GM12878 (cell line): Measurements from ENCODE around the gene RAD51AP1. TPM values are rescaled to one million over a fixed set of nuclear protein-coding genes. Genes with fewer than 3 reads are reported as not detected.

Source experiments
- BACH1 ChIP-seq: fragments of 450-650 bp; IDR thresholded peaks from 2 replicates; pipeline ENCODE4 v1.6.1; 2017; ENCODE audit warnings: mild to moderate bottlenecking, borderline replicate concordance
- BHLHE40 ChIP-seq, 2 experiments: fragments of 450-650 bp in 1 of 2; IDR thresholded peaks; 2 replicates each; pipeline ENCODE4 v1.6.1; 2011 to 2017; ENCODE audit warnings: low read depth in 2 of 2, borderline replicate concordance in 1 of 2, improper control_type of control experiment in 1 of 2, low read length in 1 of 2, mild to moderate bottlenecking in 1 of 2
- CBX5 ChIP-seq: sonication (generic); IDR thresholded peaks from 2 replicates; pipeline ENCODE4 v1.6.1; 2016; ENCODE audit warnings: low read depth, moderate library complexity, mild to moderate bottlenecking, inconsistent platforms
- CEBPZ ChIP-seq: fragments of 150-350 bp; IDR thresholded peaks from 2 replicates; pipeline ENCODE4 v1.6.1; 2016; ENCODE audit warnings: low read depth, low read length
- ETV6 ChIP-seq, 2 experiments: fragments of 450-650 bp in 1 of 2; IDR thresholded peaks in 1 of 2; conservative IDR thresholded peaks in 1 of 2; 2 replicates each; pipeline ENCODE4 v1.6.1; 2014; ENCODE audit warnings: antibody characterized with exemption in 1 of 2, borderline replicate concordance in 1 of 2, low read depth in 1 of 2, mild to moderate bottlenecking in 1 of 2, moderate library complexity in 1 of 2
- KAT2A ChIP-seq: conservative IDR thresholded peaks from 2 replicates; pipeline ENCODE4 v1.6.1; 2011; ENCODE audit warnings: low read depth, low read length; ENCODE audit not compliant: control insufficient read depth
- LARP7 ChIP-seq: fragments of 450-650 bp; IDR thresholded peaks from 2 replicates; pipeline ENCODE4 v1.6.1; 2017; ENCODE audit warnings: mild to moderate bottlenecking
- MTA3 ChIP-seq: IDR thresholded peaks from 2 replicates; pipeline ENCODE4 v1.6.1; 2012; ENCODE audit warnings: low read length, inconsistent platforms, borderline replicate concordance
- PML ChIP-seq: IDR thresholded peaks from 2 replicates; pipeline ENCODE4 v1.6.1; 2012; ENCODE audit warnings: low read length, inconsistent platforms
- POLR2AphosphoS5 ChIP-seq: IDR thresholded peaks from 2 replicates; pipeline ENCODE4 v1.6.1; 2011; ENCODE audit warnings: mild to moderate bottlenecking, low read length, inconsistent platforms
- POU2F2 ChIP-seq: IDR thresholded peaks from 3 replicates; pipeline ENCODE4 v1.6.1; 2011; ENCODE audit warnings: low read depth, mild to moderate bottlenecking, low read length, borderline replicate concordance
- RAD51 ChIP-seq: fragments of 450-650 bp; IDR thresholded peaks from 2 replicates; pipeline ENCODE4 v1.6.1; 2016; ENCODE audit warnings: moderate library complexity, mild to moderate bottlenecking, inconsistent platforms
- RBBP5 ChIP-seq: fragments of 200-600 bp; sonication (generic); conservative IDR thresholded peaks from 2 replicates; pipeline ENCODE4 v1.6.1; 2016
- RUNX3 ChIP-seq: IDR thresholded peaks from 2 replicates; pipeline ENCODE4 v1.6.1; 2012; ENCODE audit warnings: low read length, inconsistent platforms
- SMARCA5 ChIP-seq: fragments of 450-650 bp; IDR thresholded peaks from 2 replicates; pipeline ENCODE4 v1.6.1; 2017; ENCODE audit warnings: mild to moderate bottlenecking
- SPI1 ChIP-seq: IDR thresholded peaks from 2 replicates; pipeline ENCODE4 v1.6.1; 2011; ENCODE audit warnings: low read depth, mild to moderate bottlenecking, low read length, moderate library complexity, borderline replicate concordance; ENCODE audit not compliant: insufficient read depth
- TARDBP ChIP-seq: IDR thresholded peaks from 2 replicates; pipeline ENCODE4 v1.6.1; 2016; ENCODE audit warnings: borderline replicate concordance
- TCF7 ChIP-seq: IDR thresholded peaks from 2 replicates; pipeline ENCODE4 v1.6.1; 2014; ENCODE audit warnings: antibody characterized with exemption, borderline replicate concordance
- ZNF217 ChIP-seq: fragments of 450-650 bp; IDR thresholded peaks from 2 replicates; pipeline ENCODE4 v1.6.1; 2017; ENCODE audit warnings: antibody characterized with exemption, mild to moderate bottlenecking
- ZNF24 ChIP-seq: fragments of 450-650 bp; IDR thresholded peaks from 2 replicates; pipeline ENCODE4 v1.6.1; 2017; ENCODE audit warnings: antibody characterized with exemption, mild to moderate bottlenecking
- ZZZ3 ChIP-seq: IDR thresholded peaks from 2 replicates; pipeline ENCODE4 v1.6.1; 2011; ENCODE audit warnings: low read depth; ENCODE audit not compliant: control insufficient read depth, insufficient read length
- polyA plus RNA-seq, 11 experiments: library from polyadenylated mRNA; depleted of rRNA in 4 of 11; unstranded in 6 of 11; stranded (reverse) in 5 of 11; fragments of >200 nt; fragmentation: Nextera tagmentation in 4 of 11; fragmentation: Illumina TruSeq in 1 of 11; extraction: Ambion mirVana in 4 of 11; extraction: Trizol in 1 of 11; gene quantifications; 1 replicate in 1 of 11; 2 replicates in 10 of 11; pipeline versions ENCODE4 v1.2.1 to v1.2.3, GENCODE V29; 2011 to 2016; ENCODE audit warnings: inconsistent platforms in 2 of 11, missing spikeins in 2 of 11, low read depth in 1 of 11
- total RNA-seq, 4 experiments: library from RNA; depleted of rRNA in 3 of 4; stranded (reverse); fragments of >200 nt in 3 of 4; fragmentation: Illumina TruSeq in 1 of 4; extraction: Trizol in 1 of 4; gene quantifications; 2 replicates each; pipeline versions ENCODE4 v1.2.1 to v1.2.3, GENCODE V29; 2013 to 2021
- TF ChIP-seq, protein P1 (sequence below): fragments of 450-650 bp; formaldehyde crosslinking; IDR thresholded peaks from 2 replicates; pipeline ENCODE4 v1.4.0; 2020; ENCODE audit warnings: mild to moderate bottlenecking, moderate library complexity
- TF ChIP-seq, protein P2 (sequence below): fragments of 450-650 bp; conservative IDR thresholded peaks from 2 replicates; pipeline ENCODE4 v1.6.1; 2017; ENCODE audit warnings: mild to moderate bottlenecking, moderate library complexity

The RAD51AP1 gene
- total and polyA plus RNA-seq, 10 of the 15 experiments (the other 5 are each of a cell fraction or from before 2014, with no cell fraction given) = 22.3 to 86.0 (median 50.9) TPM

- TF ChIP-seq, protein P1, sequence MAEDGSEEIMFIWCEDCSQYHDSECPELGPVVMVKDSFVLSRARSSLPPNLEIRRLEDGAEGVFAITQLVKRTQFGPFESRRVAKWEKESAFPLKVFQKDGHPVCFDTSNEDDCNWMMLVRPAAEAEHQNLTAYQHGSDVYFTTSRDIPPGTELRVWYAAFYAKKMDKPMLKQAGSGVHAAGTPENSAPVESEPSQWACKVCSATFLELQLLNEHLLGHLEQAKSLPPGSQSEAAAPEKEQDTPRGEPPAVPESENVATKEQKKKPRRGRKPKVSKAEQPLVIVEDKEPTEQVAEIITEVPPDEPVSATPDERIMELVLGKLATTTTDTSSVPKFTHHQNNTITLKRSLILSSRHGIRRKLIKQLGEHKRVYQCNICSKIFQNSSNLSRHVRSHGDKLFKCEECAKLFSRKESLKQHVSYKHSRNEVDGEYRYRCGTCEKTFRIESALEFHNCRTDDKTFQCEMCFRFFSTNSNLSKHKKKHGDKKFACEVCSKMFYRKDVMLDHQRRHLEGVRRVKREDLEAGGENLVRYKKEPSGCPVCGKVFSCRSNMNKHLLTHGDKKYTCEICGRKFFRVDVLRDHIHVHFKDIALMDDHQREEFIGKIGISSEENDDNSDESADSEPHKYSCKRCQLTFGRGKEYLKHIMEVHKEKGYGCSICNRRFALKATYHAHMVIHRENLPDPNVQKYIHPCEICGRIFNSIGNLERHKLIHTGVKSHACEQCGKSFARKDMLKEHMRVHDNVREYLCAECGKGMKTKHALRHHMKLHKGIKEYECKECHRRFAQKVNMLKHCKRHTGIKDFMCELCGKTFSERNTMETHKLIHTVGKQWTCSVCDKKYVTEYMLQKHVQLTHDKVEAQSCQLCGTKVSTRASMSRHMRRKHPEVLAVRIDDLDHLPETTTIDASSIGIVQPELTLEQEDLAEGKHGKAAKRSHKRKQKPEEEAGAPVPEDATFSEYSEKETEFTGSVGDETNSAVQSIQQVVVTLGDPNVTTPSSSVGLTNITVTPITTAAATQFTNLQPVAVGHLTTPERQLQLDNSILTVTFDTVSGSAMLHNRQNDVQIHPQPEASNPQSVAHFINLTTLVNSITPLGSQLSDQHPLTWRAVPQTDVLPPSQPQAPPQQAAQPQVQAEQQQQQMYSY = no peak
- TF ChIP-seq PML = peak; percentile 64; the same call in 1 of the 2 replicates
- TF ChIP-seq ZNF24 = no peak
- TF ChIP-seq CEBPZ = no peak
- no peak for TF ChIP-seq CBX5
- no peak for TF ChIP-seq KAT2A
- TF ChIP-seq, protein P2, sequence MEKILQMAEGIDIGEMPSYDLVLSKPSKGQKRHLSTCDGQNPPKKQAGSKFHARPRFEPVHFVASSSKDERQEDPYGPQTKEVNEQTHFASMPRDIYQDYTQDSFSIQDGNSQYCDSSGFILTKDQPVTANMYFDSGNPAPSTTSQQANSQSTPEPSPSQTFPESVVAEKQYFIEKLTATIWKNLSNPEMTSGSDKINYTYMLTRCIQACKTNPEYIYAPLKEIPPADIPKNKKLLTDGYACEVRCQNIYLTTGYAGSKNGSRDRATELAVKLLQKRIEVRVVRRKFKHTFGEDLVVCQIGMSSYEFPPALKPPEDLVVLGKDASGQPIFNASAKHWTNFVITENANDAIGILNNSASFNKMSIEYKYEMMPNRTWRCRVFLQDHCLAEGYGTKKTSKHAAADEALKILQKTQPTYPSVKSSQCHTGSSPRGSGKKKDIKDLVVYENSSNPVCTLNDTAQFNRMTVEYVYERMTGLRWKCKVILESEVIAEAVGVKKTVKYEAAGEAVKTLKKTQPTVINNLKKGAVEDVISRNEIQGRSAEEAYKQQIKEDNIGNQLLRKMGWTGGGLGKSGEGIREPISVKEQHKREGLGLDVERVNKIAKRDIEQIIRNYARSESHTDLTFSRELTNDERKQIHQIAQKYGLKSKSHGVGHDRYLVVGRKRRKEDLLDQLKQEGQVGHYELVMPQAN = peak; percentile 85
- peak; percentile 67; the same call in 1 of the 2 replicates for TF ChIP-seq BACH1
- no peak for TF ChIP-seq RAD51
- TF ChIP-seq SPI1 = peak; percentile 62; the same call in 1 of the 2 replicates
- TF ChIP-seq ETV6 (conservative IDR thresholded peaks at IDR 0.05 in 1 of 2, IDR thresholded peaks at IDR 0.05 in 1 of 2; ENCODE audit: borderline replicate concordance in 1 of 2, low read depth in 1 of 2) = no peak
- peak; percentile 89 for TF ChIP-seq SMARCA5
- TF ChIP-seq LARP7 = 0 out of 2 replicates have a peak, but pooled peaks have one; percentile 66
- no peak for TF ChIP-seq ZZZ3
- TF ChIP-seq POLR2AphosphoS5 = peak; percentile 72; the same call in 1 of the 2 replicates
- peak; percentile 52; the same call in 1 of the 2 replicates for TF ChIP-seq RUNX3
- no peak for TF ChIP-seq RBBP5
- TF ChIP-seq TCF7 = no peak
- TF ChIP-seq ZNF217 = no peak
- TF ChIP-seq MTA3 = no peak
- TF ChIP-seq TARDBP = no peak
- TF ChIP-seq POU2F2 = peak; percentile 5; the same call in 1 of the 3 replicates
- peak in 1 of 2 experiments; percentile 47; a peak in 2 of 4 replicates for TF ChIP-seq BHLHE40 (IDR thresholded peaks at IDR 0.05; ENCODE audit: borderline replicate concordance in 1 of 2, low read depth in 2 of 2, low read length in 1 of 2)
These were observed 66.0 kb downstream of the RAD51AP1 start (continued) for GRCh38 chr12:4604684-4605193.
